Cardiac fibroblast (primary cell): Measurements from ENCODE around the gene HIVEP3.

ENCODE experiments used
- DNase-seq, 2 donors: peaks; one replicate each; pipeline versions ENCODE4 v3.0.0 to v3.0.0-alpha.2; 2010; ENCODE audit warnings: low read depth in 2 of 2
- H3K4me3 ChIP-seq, 2 donors: replicated peaks in 1 of 2; 1 replicate in 1 of 2; 2 replicates in 1 of 2; pipeline ENCODE4 v1.5.1; 2011; ENCODE audit warnings: low read depth in 2 of 2, low read length in 2 of 2, mild to moderate bottlenecking in 2 of 2, moderate library complexity in 1 of 2
- TF ChIP-seq, protein P1 (sequence below): IDR thresholded peaks from one replicate; pipeline ENCODE4 v1.5.1; 2011; ENCODE audit warnings: low read depth, mild to moderate bottlenecking, low read length, inconsistent platforms

Gene HIVEP3

DNA sequence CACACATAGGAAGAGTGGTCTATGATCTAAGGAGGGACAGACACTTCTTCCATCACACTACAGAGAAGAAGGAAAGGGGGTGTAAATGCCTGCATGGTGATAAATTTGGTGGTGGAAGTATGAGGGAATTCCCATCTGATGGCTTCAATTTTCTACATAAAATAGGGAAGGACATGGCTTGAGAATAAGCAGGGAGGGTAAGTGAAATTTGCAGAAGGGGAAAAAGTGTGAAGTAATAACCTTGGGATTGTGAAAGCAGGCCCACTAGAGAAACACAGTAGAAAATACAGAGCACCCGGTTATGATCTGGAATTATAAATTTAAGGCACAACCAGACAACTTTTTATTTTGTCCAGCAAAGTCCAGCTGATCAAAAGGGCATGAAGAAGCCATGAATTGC, 22.7 kb upstream of the HIVEP3 start:
- TF ChIP-seq, protein P1, sequence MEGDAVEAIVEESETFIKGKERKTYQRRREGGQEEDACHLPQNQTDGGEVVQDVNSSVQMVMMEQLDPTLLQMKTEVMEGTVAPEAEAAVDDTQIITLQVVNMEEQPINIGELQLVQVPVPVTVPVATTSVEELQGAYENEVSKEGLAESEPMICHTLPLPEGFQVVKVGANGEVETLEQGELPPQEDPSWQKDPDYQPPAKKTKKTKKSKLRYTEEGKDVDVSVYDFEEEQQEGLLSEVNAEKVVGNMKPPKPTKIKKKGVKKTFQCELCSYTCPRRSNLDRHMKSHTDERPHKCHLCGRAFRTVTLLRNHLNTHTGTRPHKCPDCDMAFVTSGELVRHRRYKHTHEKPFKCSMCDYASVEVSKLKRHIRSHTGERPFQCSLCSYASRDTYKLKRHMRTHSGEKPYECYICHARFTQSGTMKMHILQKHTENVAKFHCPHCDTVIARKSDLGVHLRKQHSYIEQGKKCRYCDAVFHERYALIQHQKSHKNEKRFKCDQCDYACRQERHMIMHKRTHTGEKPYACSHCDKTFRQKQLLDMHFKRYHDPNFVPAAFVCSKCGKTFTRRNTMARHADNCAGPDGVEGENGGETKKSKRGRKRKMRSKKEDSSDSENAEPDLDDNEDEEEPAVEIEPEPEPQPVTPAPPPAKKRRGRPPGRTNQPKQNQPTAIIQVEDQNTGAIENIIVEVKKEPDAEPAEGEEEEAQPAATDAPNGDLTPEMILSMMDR, result no peak
- H3K4me3 ChIP-seq, result no peak overlapping the region
- DNase-seq, result no peak

GRCh38 chr1:41939194-41939593, 20.5 kb upstream of the HIVEP3 start:
- H3K4me3 ChIP-seq, result no peak overlapping the region
- DNase-seq, result no peak
- TF ChIP-seq, protein P1, result no peak

DNA sequence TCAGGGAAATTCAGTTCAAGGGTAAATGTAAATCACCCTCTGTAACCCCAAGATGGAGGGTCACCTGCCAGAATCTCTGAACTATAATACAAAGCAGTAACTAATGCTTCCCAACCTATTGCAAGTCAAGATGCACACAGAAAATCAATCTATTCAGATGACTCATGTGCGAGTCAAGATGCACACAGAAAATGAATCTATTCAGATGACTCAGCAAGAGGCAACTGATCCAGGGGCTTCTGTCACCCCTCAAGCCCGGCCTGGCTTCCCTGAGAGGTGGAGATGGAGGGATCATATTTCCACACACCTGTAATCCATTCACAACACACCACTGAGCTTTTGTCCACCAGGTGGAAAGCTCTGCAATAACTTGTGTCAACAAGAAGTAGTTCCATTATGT, 17.4 kb upstream of the HIVEP3 start:
- H3K4me3 ChIP-seq, result no peak overlapping the region
- TF ChIP-seq, protein P1, result no peak
- peak in 1 of 2 donors; percentile 63 for DNase-seq

DNA sequence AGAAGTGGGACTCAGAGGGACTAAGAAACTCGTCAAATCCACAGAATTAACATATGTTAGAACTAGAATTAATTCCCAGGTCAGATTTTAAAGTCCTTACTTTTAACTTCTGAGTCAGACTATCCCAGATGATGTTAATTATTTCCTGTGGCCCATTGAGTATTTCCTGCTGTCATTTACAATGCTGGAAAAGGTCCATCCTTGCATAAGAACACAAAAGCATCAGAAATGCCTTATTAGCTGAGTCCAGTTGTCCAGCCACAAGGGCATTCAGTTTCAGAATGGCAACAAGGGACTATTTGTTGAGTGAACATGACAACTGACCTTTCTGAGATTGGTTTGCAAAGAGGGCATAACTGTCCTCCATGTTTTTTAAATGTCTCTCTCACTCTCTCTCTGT, 16.5 kb upstream of the HIVEP3 start:
- H3K4me3 ChIP-seq, result no peak overlapping the region
- TF ChIP-seq, protein P1, result no peak
- peak; percentile 64 to 65 for DNase-seq

GRCh38 chr1:41933106-41933505, 14.4 kb upstream of the HIVEP3 start:
- TF ChIP-seq, protein P1, result no peak
- no peak for DNase-seq
- H3K4me3 ChIP-seq, result no peak overlapping the region

DNA sequence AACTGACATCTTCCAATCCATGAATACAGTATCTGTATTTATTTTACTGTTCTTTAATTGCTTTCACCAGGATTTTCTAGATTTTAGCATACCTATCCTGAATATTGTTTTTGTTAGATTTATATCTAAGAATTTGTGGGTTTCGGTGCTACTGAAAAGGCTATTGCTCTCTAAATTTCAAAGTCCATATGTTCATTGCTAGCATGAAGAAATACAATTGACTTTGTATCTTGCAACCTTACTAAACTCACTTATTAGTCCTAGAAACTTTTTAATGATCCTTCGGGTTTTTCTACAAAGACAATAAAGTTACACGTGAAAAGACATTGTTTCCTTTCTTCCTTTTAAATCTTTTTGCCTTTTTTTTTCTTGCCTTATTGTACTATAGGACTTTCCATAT, 12.9 kb upstream of the HIVEP3 start:
- DNase-seq, result no peak
- H3K4me3 ChIP-seq, result no peak overlapping the region
- TF ChIP-seq, protein P1, result no peak

DNA sequence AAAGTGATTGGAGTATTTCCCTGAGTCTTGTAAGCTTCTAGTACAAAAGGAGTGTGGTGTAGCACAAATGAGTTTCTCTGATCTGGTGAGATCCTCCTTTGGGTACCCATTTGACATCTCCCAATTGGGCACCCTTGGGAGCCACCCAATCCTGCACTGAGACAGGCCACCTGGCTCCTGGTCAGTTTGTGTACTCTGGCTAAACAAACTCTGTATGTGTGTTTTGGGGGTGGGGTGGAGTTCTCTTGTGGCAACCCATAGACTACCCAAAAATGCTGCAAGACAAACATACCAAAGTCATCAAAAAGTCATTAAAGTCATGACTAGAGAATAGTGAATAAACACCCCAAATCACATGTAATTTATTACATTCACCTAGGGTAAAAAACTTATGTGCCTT, 8.4 kb upstream of the HIVEP3 start:
- H3K4me3 ChIP-seq, result no peak overlapping the region
- no peak for DNase-seq
- TF ChIP-seq, protein P1, result no peak
